Lower leg skin (tissue), 3 donors: ENCODE results near the gene OR9Q1.

Experiments
- CTCF ChIP-seq, 3 donors: fragments of 450-650 bp; IDR thresholded peaks; one replicate each; pipeline ENCODE4 v1.5.1; 2016; ENCODE audit warnings: antibody characterized with exemption in 3 of 3, mild to moderate bottlenecking in 3 of 3, moderate library complexity in 2 of 3
- POLR2A ChIP-seq, 2 donors: fragments of 450-650 bp; IDR thresholded peaks; one replicate each; pipeline ENCODE4 v1.6.1; 2016 to 2017; ENCODE audit warnings: antibody characterized with exemption in 2 of 2, mild to moderate bottlenecking in 1 of 2, moderate library complexity in 1 of 2

GRCh38 chr11:58125469-58125868 is 101.8 kb downstream of the OR9Q1 start, which contains the start of gene OR9I1:
- TF ChIP-seq POLR2A (IDR thresholded peaks at IDR 0.05) (no peak), CTCF (IDR thresholded peaks at IDR 0.05) (no peak)
